Measurements from ENCODE around the gene CAPN9.

DNA sequence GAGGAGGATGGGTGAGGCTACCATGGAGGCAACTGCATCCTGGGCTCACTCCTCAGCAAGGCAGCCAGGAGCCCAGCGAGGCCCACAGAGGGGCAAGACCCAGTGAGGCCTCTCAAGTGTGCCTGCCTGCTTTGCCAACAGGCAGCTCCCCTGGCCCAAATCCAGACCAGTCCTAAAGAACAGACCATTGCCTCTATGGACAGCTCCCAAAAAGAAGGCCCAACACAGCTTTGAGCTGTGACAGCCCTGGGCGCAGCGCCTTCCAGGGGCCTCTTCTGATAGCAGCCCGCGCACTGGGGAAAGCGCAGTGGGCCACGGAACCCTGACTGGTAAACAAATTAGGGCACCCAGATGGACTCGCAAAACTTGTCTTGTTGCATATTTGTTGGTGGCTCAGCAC is 95.6 kb downstream of the CAPN9 start:
- TF ChIP-seq, protein P1, sequence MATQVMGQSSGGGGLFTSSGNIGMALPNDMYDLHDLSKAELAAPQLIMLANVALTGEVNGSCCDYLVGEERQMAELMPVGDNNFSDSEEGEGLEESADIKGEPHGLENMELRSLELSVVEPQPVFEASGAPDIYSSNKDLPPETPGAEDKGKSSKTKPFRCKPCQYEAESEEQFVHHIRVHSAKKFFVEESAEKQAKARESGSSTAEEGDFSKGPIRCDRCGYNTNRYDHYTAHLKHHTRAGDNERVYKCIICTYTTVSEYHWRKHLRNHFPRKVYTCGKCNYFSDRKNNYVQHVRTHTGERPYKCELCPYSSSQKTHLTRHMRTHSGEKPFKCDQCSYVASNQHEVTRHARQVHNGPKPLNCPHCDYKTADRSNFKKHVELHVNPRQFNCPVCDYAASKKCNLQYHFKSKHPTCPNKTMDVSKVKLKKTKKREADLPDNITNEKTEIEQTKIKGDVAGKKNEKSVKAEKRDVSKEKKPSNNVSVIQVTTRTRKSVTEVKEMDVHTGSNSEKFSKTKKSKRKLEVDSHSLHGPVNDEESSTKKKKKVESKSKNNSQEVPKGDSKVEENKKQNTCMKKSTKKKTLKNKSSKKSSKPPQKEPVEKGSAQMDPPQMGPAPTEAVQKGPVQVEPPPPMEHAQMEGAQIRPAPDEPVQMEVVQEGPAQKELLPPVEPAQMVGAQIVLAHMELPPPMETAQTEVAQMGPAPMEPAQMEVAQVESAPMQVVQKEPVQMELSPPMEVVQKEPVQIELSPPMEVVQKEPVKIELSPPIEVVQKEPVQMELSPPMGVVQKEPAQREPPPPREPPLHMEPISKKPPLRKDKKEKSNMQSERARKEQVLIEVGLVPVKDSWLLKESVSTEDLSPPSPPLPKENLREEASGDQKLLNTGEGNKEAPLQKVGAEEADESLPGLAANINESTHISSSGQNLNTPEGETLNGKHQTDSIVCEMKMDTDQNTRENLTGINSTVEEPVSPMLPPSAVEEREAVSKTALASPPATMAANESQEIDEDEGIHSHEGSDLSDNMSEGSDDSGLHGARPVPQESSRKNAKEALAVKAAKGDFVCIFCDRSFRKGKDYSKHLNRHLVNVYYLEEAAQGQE (IDR thresholded peaks at IDR 0.05; ENCODE audit: low read depth) = no peak
- TF ChIP-seq RAD21 (IDR thresholded peaks at IDR 0.05; ENCODE audit: low read depth) (no peak), YY1 (IDR thresholded peaks at IDR 0.05; ENCODE audit: low read depth) (no peak), TCF12 (IDR thresholded peaks at IDR 0.05; ENCODE audit: low read depth) (no peak), TAF1 (IDR thresholded peaks at IDR 0.05; ENCODE audit: low read depth) (no peak), EP300 (IDR thresholded peaks at IDR 0.05; ENCODE audit: borderline replicate concordance) (no peak), CEBPB (IDR thresholded peaks at IDR 0.05) (no peak), FOXM1 (IDR thresholded peaks at IDR 0.05; ENCODE audit: borderline replicate concordance, low read depth) (no peak), NFIC (IDR thresholded peaks at IDR 0.05) (no peak)
- TF ChIP-seq, protein P2, sequence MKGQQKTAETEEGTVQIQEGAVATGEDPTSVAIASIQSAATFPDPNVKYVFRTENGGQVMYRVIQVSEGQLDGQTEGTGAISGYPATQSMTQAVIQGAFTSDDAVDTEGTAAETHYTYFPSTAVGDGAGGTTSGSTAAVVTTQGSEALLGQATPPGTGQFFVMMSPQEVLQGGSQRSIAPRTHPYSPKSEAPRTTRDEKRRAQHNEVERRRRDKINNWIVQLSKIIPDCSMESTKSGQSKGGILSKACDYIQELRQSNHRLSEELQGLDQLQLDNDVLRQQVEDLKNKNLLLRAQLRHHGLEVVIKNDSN (IDR thresholded peaks at IDR 0.05) = no peak

Data from Ishikawa (cell line).